OCI-LY3 (cell line): ENCODE measurements around the gene CEP112.
"Not testable (repeated sequence)": the region's sequence is repeated elsewhere in the genome, so short reads cannot be mapped to it uniquely, and the experiment has no call there.

Experiments used
- H2AFZ ChIP-seq: fragments of 200-600, 300-600 bp; shearing (Covaris generic); 2 replicates; pipeline ENCODE4 v1.6.0; 2014; ENCODE audit warnings: antibody characterized with exemption, low read depth, low read length
- H3K27ac ChIP-seq: fragments of 200-600, 300-600 bp; sonication (generic); 2 replicates; pipeline ENCODE4 v1.5.1; 2014; ENCODE audit warnings: mild to moderate bottlenecking, low read length, moderate library complexity, mixed read lengths
- H3K27me3 ChIP-seq: fragments of 200-600, 300-600 bp; sonication (generic); 2 replicates; pipeline ENCODE4 v1.6.1; 2014; ENCODE audit warnings: low read depth, low read length, mixed read lengths
- H3K36me3 ChIP-seq: fragments of 200-600, 300-600 bp; sonication (generic); replicated peaks from 2 replicates; pipeline ENCODE3; 2014; ENCODE audit warnings: low read depth, low read length, mixed read lengths
- H3K4me1 ChIP-seq: fragments of 300-600, 200-600 bp; sonication (generic); 2 replicates; pipeline ENCODE4 v1.6.1; 2014; ENCODE audit warnings: low read length, mixed read lengths
- H3K4me2 ChIP-seq: fragments of 200-600, 300-600 bp; sonication (generic); 2 replicates; pipeline ENCODE4 v1.6.1; 2014; ENCODE audit warnings: low read length, mixed read lengths
- H3K4me3 ChIP-seq: fragments of 300-600, 200-600 bp; sonication (generic); 2 replicates; pipeline ENCODE4 v1.5.1; 2014; ENCODE audit warnings: antibody characterized with exemption, mild to moderate bottlenecking, low read length, moderate library complexity
- H3K79me2 ChIP-seq: fragments of 300-600, 200-600 bp; shearing (Covaris generic); 2 replicates; pipeline ENCODE4 v1.6.1; 2014; ENCODE audit warnings: mild to moderate bottlenecking, low read length, mixed read lengths
- H3K9ac ChIP-seq: fragments of 300-600, 200-600 bp; shearing (Covaris generic); 2 replicates; pipeline ENCODE4 v1.6.0; 2014; ENCODE audit warnings: mild to moderate bottlenecking, low read length, moderate library complexity
- H3K9me3 ChIP-seq: fragments of 200-600, 300-600 bp; shearing (Covaris generic); 2 replicates; pipeline ENCODE4 v1.6.1; 2014; ENCODE audit warnings: low read length, mixed read lengths; ENCODE audit not compliant: insufficient read depth
- H4K20me1 ChIP-seq: fragments of 200-600, 300-600 bp; sonication (generic); 2 replicates; pipeline ENCODE4 v1.6.1; 2016; ENCODE audit warnings: low read length, mixed read lengths; ENCODE audit not compliant: insufficient read depth
- EZH2phosphoT487 ChIP-seq: fragments of 200-600 bp; shearing (Covaris generic); IDR thresholded peaks from 2 replicates; pipeline ENCODE4 v1.6.1; 2018; ENCODE audit warnings: antibody characterized with exemption, mixed run types, low read depth
- TF ChIP-seq, protein P1 (sequence below): fragments of 200-600, 300-600 bp; sonication (generic); IDR thresholded peaks from 2 replicates; pipeline ENCODE4 v1.5.1; 2014; ENCODE audit warnings: antibody characterized with exemption, low read length, low read depth

CEP112 gene

DNA sequence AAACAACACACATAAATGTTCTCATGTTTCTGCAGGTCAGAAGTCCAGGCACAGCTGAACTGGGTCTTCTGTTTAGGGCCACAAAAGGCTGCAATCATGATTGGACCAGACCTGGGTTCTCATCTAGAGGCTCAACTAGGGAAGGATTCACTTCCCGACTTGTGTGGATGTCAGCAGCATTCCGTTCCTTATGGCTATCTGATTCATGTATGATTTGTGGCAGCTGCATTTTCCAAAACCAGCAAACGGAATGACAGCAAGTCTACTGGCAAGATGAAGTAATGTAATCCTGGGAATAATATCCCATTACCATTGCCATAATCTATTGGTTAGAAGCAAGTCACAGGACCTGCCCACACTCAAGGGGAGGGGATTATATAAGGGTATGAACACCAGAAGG is 22.1 kb downstream of the CEP112 start:
- Histone ChIP-seq H3K4me3 (no peak overlapping the region), H3K27ac (no peak overlapping the region), H3K4me2 (no peak overlapping the region), H3K27me3 (no peaks in the 10 kb centered on the region), H3K4me1 (no peaks in the 10 kb centered on the region), H3K9me3 (no peaks in the 10 kb centered on the region), H3K79me2 (no peaks in the 10 kb centered on the region), H2AFZ (no peak overlapping the region), H3K36me3 (no peaks in the 10 kb centered on the region), H4K20me1 (no peaks in the 10 kb centered on the region), H3K9ac (no peak overlapping the region)
- no peak for TF ChIP-seq EZH2phosphoT487
- TF ChIP-seq, protein P1, sequence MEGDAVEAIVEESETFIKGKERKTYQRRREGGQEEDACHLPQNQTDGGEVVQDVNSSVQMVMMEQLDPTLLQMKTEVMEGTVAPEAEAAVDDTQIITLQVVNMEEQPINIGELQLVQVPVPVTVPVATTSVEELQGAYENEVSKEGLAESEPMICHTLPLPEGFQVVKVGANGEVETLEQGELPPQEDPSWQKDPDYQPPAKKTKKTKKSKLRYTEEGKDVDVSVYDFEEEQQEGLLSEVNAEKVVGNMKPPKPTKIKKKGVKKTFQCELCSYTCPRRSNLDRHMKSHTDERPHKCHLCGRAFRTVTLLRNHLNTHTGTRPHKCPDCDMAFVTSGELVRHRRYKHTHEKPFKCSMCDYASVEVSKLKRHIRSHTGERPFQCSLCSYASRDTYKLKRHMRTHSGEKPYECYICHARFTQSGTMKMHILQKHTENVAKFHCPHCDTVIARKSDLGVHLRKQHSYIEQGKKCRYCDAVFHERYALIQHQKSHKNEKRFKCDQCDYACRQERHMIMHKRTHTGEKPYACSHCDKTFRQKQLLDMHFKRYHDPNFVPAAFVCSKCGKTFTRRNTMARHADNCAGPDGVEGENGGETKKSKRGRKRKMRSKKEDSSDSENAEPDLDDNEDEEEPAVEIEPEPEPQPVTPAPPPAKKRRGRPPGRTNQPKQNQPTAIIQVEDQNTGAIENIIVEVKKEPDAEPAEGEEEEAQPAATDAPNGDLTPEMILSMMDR: no peak

DNA sequence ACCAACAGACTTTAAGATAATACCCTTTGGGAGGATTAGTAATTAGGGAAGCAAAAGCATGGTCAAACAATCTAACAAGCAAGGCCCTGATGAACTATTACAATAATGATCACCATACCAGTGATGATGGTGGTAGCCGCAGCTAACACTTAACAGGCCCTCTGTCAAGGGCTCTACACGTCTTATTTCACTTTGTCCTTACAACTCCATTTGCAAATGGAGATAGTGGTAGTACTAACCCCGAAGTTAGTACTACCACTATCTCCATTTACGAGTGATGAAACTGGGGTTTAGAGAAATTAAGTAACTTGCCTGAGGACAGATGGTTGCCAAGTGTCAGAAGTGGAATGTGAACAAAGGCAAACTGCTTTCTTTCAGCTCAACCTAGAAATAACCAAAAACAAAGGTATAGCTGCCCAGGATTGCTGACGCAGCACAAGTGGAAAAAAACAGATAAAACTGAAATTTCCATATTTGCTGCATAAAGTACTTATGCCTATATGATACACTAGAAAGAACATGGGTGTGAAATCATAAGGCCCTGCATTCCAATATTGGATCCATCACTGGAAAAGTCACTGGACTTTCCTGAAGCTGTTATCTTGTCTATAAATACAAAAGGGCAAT is 24.6 kb downstream of the CEP112 start:
- Histone ChIP-seq H3K9ac (no peak overlapping the region), H2AFZ (no peak overlapping the region), H3K9me3 (no peaks in the 10 kb centered on the region), H3K4me3 (no peak overlapping the region), H3K27ac (no peak overlapping the region), H4K20me1 (no peaks in the 10 kb centered on the region), H3K79me2 (no peaks in the 10 kb centered on the region), H3K27me3 (no peaks in the 10 kb centered on the region), H3K4me1 (no peaks in the 10 kb centered on the region), H3K36me3 (no peaks in the 10 kb centered on the region), H3K4me2 (no peak overlapping the region)
- no peak for TF ChIP-seq EZH2phosphoT487
- TF ChIP-seq, protein P1: no peak

DNA sequence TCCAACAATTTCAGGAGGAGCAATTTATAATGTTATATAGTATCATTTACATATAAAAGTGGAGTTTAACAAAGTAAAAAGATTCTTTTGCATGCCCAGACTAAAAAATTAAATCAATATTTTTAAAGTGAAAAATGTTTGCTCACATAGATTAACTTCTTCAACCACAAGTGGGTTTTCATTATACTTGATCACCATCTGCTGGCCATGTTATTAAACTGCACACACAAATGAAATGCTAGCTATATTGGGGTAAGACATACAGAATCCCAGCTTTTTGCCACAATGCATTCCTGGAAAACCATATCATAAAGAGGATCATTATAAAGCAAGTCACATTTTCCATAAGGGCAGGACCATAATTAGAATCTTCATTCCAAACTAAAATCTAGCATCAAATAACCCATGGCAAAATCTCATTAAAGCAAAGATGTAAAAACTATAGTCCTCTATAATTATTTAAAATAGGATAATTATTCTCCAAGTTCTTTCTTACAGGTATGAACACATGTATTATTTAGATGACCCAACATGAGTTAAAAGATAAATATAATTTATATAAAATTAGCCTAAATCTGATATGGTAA is 26.3 kb downstream of the CEP112 start:
- no peaks in the 10 kb centered on the region for H3K79me2 ChIP-seq
- no peak overlapping the region for H2AFZ ChIP-seq
- H3K4me1 ChIP-seq: no peaks in the 10 kb centered on the region
- no peaks in the 10 kb centered on the region for H3K9me3 ChIP-seq
- no peak overlapping the region for H3K4me2 ChIP-seq
- H3K4me3 ChIP-seq: no peak overlapping the region
- no peaks in the 10 kb centered on the region for H3K27me3 ChIP-seq
- no peaks in the 10 kb centered on the region for H3K36me3 ChIP-seq
- H4K20me1 ChIP-seq: no peaks in the 10 kb centered on the region
- no peak for TF ChIP-seq EZH2phosphoT487
- TF ChIP-seq, protein P1: peak; percentile 79
- no peak overlapping the region for H3K9ac ChIP-seq
- no peak overlapping the region for H3K27ac ChIP-seq

DNA sequence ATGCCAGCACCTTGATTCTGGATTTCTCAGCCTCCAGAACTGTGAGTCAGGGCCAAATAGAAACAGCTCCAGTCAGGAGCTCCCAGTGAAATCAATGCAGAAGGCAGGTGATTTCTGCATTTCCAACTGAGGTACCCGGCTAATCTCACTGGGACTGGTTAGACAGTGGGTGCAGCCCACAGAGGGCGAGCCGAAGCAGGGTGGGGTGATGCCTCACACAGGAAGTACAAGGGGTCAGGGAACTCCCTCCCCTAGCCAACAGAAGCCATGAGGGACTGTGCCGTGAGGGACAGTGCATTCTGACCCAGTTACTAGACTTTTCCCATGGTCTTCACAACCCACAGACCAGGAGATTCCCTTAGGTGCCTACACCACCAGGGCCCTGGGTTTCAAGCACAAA is 36.9 kb downstream of the CEP112 start:
- H3K9me3 ChIP-seq, H3K27me3 ChIP-seq, H3K9ac ChIP-seq, H2AFZ ChIP-seq, H3K4me2 ChIP-seq, H3K4me1 ChIP-seq, H3K27ac ChIP-seq, H3K79me2 ChIP-seq, H3K36me3 ChIP-seq, H4K20me1 ChIP-seq, H3K4me3 ChIP-seq: not testable (repeated sequence)
